Activated CD4-positive, alpha-beta T cell treated with anti-CD3 and anti-CD28 coated beads, Interleukin-2, amount 50 U/mL, for 4 hours (primary cell): Measurements from ENCODE around the gene SDSL.

Source experiments
- DNase-seq, 2 experiments: peaks; one replicate each; pipeline ENCODE4 v3.0.0-alpha.2; 2020

SDSL gene

GRCh38 chr12:113469949-113470743, 48.0 kb downstream of the SDSL start:
- no peak for DNase-seq

GRCh38 chr12:113470871-113471618, 48.9 kb downstream of the SDSL start:
- DNase-seq = no peak

GRCh38 chr12:113471619-113472171, 49.5 kb downstream of the SDSL start, which contains the start of gene LHX5:
LHX5 (minus strand) TSS chr12:113471871; CDS start chr12:113471498, 373 bp downstream.
- no peak for DNase-seq

- DNase-seq = no peak
Measured at GRCh38 chr12:113472191-113473121, 50.3 kb downstream of the SDSL start.

DNA sequence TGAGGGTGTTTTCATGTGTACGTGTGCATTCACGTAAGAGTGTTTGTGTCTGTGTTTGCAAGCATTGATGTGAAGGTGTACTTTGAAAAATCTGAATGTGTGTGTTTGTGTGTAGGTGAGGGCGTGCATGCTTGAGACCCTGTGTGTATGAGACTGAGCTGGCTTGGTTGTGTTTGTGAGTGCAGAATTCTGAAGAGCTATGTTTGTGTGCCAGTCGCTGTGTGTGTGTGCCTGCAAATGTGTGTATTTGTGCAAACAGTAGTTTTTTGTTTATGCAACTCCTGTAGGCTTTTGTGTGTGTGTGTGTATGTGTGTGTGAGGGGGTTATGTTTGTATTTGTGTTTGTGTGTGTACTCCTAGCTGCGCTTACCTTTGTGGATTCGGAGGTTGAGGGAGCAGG, 51.2 kb downstream of the SDSL start:
- DNase-seq = no peak

DNA sequence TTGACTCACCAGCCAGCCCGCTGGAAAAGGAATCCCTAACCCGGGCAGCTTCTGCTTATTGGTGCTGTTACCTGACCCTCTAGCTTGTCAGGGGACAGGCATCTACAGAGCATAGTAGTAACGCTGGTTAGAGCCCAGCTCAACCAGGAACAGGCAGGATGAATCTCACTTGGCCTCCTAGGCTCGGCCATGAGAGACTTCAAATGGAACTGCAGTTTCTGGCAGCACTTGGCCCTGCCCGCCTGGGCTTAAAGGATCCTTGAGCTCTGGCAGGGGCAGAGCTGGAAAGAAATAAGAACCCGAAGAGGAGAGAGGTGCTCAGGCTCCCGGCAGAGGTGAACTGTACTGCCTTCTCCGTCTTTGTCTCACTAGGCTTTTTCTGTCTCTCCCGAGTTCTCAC, 51.8 kb downstream of the SDSL start:
- no peak for DNase-seq

GRCh38 chr12:113474635-113475436, 52.7 kb downstream of the SDSL start:
- DNase-seq = no peak

DNA sequence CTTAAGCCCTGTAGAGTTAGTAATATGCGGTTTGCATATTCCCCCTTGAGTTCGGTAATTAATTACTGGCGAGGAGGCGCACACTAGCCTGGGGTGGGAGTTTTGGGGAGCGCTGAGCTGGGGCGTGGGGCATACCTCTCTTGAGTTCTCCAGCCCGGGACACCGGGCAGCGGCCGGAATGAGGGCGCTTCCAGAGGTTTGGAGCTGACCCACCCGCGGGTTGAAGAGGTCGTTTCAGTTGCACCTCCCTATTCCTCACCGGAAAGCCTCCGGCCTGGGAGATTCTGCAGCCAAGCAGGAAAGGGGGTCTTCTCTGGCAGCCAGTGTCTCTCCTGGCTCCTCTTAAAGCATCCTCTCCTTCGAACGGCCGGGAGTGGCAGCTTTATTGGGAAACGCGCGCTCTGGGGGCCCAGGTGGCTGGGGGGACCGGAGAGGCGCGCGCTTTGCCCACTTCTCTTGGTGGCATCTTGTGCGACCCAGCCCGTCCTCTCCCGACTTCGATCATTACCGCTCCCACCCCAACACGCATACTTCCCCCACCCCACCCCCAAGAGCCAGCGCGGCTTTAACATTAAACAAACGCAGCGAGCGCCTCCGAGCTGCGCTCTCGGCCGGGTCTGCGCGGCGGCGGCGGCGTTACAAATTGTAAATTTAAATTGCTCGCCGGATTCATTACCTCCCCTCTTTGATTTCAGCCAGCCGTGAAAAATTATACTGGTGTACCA, 53.4 kb downstream of the SDSL start:
- no peak for DNase-seq

- DNase-seq = no peak
Measured at GRCh38 chr12:113476176-113476986, 54.2 kb downstream of the SDSL start.

- DNase-seq = no peak
Measured at GRCh38 chr12:113477171-113477841, 55.1 kb downstream of the SDSL start.

DNA sequence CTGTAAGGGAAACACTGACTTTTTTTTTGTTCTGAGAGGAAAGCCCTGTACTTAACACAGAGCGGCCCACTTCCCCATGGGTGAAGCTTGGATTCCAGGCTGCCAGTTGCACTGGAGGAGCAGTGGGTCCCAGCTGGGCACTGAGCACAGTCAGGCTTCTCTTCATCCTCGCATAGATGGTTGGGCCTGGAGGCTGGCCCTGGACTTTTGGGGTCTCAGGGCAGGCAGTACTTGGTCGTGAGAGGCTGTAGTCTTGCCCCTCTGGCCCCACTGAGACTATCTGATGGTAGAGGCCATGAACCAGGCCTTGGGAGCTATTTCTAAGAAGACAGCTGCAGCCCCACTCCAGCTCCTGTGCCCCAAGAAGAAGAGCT, 55.6 kb downstream of the SDSL start:
- DNase-seq = no peak

DNA sequence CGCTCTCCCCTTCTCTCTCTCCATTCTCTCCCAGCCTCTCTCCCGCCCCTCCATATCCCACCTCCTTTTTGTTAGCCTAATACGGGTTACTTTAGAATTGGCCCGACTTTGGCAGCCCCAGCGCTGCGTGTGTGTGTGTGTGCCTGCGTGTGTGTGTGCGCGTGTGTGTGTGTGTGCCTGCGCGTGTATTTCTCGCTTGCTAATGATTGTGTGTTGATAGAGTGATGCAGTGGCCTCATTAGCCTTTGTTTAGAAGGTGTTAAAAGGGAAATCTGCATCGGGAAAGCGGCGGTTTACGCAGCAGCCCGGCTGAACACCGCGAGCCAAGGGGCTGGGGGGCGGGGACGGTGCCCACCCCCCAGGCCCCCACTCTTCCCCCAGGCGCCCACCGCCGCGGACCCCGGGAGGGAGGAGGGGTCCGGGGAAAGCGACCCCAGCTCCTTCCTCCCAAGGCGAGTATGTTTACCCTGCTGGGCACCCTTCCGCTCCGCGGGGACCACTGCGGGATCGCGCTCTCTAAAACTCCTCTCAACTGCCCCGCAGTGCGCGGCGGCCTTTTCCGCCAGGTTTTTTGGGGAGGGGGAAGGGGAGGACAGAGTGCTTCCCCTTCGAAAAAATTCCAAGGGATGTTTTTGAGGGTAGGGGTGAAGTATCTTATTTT, 56.3 kb downstream of the SDSL start:
- DNase-seq = no peak

GRCh38 chr12:113479216-113479589, 57.0 kb downstream of the SDSL start:
- no peak for DNase-seq

DNA sequence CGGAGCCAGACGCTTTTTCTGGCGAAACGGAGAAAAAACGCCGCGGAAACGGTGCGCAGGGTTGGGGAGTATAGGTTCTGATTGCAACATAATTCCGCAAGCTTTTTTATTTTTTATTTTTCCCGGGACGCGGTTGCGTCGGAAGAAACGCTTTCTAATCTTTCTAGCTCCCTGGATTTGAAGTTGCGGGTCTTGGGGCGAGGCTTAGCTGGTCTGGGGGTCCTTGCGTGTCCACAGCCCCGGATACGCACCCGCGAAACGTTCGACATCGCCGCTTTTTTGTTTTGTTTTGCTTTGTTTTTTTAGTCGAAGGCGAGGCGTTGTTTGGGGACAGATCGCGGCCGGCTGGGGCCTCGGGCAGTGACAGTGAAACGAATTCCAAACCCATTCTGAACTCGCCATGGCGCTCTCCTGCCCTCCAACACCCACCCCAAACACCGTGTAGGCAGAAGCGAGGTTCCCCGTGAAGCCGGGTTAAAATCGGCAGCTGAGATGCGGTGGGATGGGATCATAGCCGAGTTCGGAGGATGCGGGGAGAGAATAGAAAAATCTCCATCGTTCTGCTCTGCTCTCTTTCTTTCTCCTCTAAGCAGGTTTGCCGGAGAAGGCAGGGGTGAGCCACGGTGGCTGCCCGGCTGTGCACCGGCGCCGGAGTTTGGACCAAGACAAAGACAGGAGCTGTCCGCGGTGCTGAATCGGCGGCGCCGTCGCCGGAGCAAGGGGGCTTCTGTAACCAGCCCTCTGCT, 57.6 kb downstream of the SDSL start:
- DNase-seq = peak in 1 of 2 experiments; percentile 12

DNA sequence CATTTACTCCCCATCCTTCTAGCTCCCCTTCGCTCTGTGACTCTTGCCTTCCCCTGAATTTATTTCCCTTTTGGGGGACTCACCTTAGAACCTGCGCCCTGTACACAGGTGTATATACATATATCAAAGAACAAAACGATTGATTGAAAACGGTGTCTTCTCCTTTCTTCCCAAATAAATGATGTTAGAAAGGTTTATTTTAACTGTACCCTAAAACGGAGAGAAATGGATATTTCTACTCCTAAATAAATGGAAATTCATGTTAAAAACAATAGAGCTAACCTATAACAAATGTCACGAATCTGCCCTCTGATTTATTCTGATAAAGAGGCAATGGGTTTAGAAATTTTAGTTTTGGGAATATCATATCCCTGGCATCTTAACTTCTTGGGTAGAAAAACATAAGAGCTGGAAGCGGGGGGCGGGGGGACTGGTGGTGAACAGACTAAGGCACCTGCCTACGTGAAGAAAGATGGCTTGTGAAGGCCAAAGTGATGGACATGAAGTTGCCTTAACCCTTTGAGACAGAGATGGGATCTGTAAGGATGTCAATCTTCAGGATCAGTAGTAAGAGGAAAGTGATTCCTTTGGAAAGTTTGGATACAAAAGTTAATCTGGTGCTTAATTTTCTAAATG, 58.3 kb downstream of the SDSL start:
- no peak for DNase-seq

DNA sequence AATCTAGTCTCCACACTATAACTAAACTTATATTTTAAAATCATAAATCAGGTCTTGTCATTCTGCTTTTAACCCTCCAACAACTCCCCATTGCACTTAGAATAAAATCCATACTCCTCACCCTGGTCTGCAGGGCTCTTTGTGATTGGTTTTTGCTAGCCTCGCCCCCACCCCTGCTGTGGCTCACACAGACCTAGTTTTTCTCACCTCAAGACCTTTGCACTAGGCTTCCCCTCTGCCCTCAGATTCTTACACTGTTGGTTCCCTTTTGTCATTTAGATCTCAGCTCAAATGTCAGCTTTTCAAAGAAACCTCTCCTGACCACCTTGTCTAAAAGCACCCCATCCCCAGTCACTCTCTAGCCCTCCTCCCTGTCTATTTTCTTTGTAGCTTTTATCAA, 60.2 kb downstream of the SDSL start:
- no peak for DNase-seq

GRCh38 chr12:113485330-113485729, 63.1 kb downstream of the SDSL start:
- DNase-seq = no peak

GRCh38 chr12:113486722-113487121, 64.5 kb downstream of the SDSL start:
- no peak for DNase-seq
